ENCODE data around the gene CELA1.

The CELA1 gene

DNA sequence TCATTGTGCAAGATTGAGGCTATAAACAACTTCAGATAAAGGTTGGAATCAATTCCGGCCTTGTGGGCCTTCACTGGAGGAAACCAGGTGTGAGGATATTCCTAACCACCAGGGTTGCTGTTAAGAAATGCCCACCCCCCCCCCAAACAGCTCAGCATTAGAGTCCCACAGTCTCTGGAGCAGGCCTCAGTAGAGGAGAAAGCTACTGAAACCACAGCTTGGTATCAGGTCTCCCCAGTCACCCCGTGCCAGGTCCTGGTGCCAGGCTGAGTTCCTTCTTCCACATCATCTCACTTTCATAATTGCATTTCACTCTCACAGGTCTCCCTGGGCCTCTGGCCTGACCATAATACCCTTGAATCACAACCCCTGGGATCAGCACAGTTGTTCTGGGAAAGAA, 32.3 kb upstream of the CELA1 start:
- Histone ChIP-seq H3K27ac (replicated peaks) (no peak overlapping the region), H3K27me3 (ENCODE audit: insufficient read depth, poor library complexity, severe bottlenecking) (no peaks in the 10 kb centered on the region), H3K4me3 (replicated peaks; ENCODE audit: insufficient read depth, low read length) (no peak overlapping the region)
- TF ChIP-seq, protein P1, sequence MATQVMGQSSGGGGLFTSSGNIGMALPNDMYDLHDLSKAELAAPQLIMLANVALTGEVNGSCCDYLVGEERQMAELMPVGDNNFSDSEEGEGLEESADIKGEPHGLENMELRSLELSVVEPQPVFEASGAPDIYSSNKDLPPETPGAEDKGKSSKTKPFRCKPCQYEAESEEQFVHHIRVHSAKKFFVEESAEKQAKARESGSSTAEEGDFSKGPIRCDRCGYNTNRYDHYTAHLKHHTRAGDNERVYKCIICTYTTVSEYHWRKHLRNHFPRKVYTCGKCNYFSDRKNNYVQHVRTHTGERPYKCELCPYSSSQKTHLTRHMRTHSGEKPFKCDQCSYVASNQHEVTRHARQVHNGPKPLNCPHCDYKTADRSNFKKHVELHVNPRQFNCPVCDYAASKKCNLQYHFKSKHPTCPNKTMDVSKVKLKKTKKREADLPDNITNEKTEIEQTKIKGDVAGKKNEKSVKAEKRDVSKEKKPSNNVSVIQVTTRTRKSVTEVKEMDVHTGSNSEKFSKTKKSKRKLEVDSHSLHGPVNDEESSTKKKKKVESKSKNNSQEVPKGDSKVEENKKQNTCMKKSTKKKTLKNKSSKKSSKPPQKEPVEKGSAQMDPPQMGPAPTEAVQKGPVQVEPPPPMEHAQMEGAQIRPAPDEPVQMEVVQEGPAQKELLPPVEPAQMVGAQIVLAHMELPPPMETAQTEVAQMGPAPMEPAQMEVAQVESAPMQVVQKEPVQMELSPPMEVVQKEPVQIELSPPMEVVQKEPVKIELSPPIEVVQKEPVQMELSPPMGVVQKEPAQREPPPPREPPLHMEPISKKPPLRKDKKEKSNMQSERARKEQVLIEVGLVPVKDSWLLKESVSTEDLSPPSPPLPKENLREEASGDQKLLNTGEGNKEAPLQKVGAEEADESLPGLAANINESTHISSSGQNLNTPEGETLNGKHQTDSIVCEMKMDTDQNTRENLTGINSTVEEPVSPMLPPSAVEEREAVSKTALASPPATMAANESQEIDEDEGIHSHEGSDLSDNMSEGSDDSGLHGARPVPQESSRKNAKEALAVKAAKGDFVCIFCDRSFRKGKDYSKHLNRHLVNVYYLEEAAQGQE (IDR thresholded peaks at IDR 0.05; ENCODE audit: insufficient replicate concordance, low read depth), result no peak
- TF ChIP-seq, protein P2, sequence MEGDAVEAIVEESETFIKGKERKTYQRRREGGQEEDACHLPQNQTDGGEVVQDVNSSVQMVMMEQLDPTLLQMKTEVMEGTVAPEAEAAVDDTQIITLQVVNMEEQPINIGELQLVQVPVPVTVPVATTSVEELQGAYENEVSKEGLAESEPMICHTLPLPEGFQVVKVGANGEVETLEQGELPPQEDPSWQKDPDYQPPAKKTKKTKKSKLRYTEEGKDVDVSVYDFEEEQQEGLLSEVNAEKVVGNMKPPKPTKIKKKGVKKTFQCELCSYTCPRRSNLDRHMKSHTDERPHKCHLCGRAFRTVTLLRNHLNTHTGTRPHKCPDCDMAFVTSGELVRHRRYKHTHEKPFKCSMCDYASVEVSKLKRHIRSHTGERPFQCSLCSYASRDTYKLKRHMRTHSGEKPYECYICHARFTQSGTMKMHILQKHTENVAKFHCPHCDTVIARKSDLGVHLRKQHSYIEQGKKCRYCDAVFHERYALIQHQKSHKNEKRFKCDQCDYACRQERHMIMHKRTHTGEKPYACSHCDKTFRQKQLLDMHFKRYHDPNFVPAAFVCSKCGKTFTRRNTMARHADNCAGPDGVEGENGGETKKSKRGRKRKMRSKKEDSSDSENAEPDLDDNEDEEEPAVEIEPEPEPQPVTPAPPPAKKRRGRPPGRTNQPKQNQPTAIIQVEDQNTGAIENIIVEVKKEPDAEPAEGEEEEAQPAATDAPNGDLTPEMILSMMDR (IDR thresholded peaks at IDR 0.05; ENCODE audit: insufficient read depth, low read length), result no peak
- TF ChIP-seq POLR2AphosphoS5 (IDR thresholded peaks at IDR 0.05; ENCODE audit: low read depth) (no peak), GABPA (IDR thresholded peaks at IDR 0.05; ENCODE audit: low read depth) (no peak), SPI1 (IDR thresholded peaks at IDR 0.05; ENCODE audit: borderline replicate concordance, low read depth) (no peak)
- no peak for DNase-seq (ENCODE audit: low read depth in 1 of 2, low spot score in 1 of 2)

DNA sequence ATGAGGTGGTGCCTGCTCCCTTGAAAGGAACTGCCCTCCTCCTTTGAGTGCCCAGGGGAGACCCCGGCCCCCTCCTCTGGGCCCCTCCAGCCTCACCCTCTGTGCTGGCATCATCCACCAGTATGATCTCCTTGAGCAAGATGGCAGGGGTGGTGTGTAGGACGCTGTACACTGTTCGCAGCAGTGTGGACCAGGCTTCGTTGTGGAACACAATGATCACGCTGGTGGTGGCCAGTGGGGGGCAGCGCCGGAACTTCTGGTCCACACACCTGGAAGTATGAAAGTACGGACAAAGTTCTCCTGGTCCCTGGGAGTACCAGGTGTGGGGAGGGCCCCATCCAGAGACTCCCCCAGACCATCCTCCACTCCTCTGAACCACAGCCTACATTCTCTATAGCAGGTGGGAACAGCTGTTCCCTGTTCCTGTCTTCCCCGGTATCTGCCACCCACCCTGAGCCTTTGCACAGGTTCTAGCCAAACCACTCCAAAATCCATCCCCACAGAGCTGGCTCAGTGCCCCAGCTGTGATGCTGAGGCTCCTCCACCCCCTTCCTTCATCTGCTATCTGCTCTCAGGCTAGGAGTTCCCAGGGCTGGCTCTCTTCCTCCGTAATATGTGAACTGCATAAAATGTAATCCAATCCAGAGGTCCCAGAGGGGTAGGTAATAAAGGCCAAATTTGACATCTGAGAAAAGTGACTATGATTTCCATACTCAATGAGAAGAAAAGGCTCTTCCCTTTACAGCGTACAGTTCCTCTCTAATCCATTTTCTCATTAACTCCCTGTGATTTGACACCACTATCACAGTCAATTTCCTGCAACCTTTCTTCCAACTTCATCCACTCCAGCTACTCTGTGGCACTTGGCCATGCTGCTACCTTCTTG, 30.9 kb upstream of the CELA1 start:
- H3K27ac ChIP-seq (replicated peaks), result no peak overlapping the region
- H3K27me3 ChIP-seq (ENCODE audit: insufficient read depth, poor library complexity, severe bottlenecking), result no peaks in the 10 kb centered on the region
- TF ChIP-seq, protein P2 (IDR thresholded peaks at IDR 0.05; ENCODE audit: insufficient read depth, low read length), result no peak
- TF ChIP-seq GABPA (IDR thresholded peaks at IDR 0.05; ENCODE audit: low read depth), result no peak
- TF ChIP-seq, protein P1 (IDR thresholded peaks at IDR 0.05; ENCODE audit: insufficient replicate concordance, low read depth), result no peak
- TF ChIP-seq POLR2AphosphoS5 (IDR thresholded peaks at IDR 0.05; ENCODE audit: low read depth), result no peak
- no peak for TF ChIP-seq SPI1 (IDR thresholded peaks at IDR 0.05; ENCODE audit: borderline replicate concordance, low read depth)
- no peak overlapping the region for H3K4me3 ChIP-seq (replicated peaks; ENCODE audit: insufficient read depth, low read length)
- no peak for DNase-seq (ENCODE audit: low read depth in 1 of 2, low spot score in 1 of 2)

DNA sequence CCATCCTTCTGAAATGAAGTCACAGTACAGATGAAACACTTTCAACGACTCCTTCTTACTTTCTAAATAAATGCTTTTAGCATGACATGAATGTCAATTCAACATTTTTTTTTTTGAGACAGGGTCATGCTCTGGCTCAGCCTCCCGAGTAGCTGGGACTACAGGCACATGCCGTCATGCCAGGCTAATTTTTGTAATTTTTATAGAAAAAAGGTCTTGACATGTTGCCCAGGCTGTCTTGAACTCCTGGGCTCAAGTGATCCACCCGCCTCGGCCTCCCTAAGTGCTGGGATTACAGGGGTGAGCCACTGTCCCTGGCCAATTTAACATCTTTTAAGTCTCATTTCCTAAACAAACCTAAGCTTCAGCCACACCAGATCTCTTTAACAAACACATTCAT, 28.4 kb upstream of the CELA1 start:
- no peak for DNase-seq (ENCODE audit: low read depth in 1 of 2, low spot score in 1 of 2)
- Histone ChIP-seq H3K27me3 (ENCODE audit: insufficient read depth, poor library complexity, severe bottlenecking) (no peaks in the 10 kb centered on the region), H3K27ac (replicated peaks) (no peak overlapping the region), H3K4me3 (replicated peaks; ENCODE audit: insufficient read depth, low read length) (no peak overlapping the region)
- TF ChIP-seq GABPA (IDR thresholded peaks at IDR 0.05; ENCODE audit: low read depth), result no peak
- TF ChIP-seq, protein P1 (IDR thresholded peaks at IDR 0.05; ENCODE audit: insufficient replicate concordance, low read depth), result no peak
- TF ChIP-seq, protein P2 (IDR thresholded peaks at IDR 0.05; ENCODE audit: insufficient read depth, low read length), result no peak
- no peak for TF ChIP-seq SPI1 (IDR thresholded peaks at IDR 0.05; ENCODE audit: borderline replicate concordance, low read depth)
- no peak for TF ChIP-seq POLR2AphosphoS5 (IDR thresholded peaks at IDR 0.05; ENCODE audit: low read depth)

All from HL-60 (cell line).